CD14-positive monocyte (primary cell): Measurements from ENCODE around the gene RAB43. TPM values are rescaled to one million over a fixed set of nuclear protein-coding genes. Genes with fewer than 3 reads are reported as not detected.
A peak's percentile ranks its signal among the peaks of the same experiment; 100 is the strongest.

Source experiments
- DNase-seq, 3 donors: peaks; one replicate each; pipeline ENCODE4 v3.0.0-alpha.2; 2011 to 2022
- H2AFZ ChIP-seq: 2 replicates; pipeline ENCODE4 v1.6.0; 2012; ENCODE audit warnings: mild to moderate bottlenecking, low read depth, low read length, inconsistent platforms; ENCODE audit not compliant: insufficient read depth, poor library complexity, severe bottlenecking
- H3K27ac ChIP-seq, 2 donors: 1 replicate in 1 of 2; 2 replicates in 1 of 2; pipeline ENCODE4 v1.5.1; 2012 to 2013; ENCODE audit warnings: low read length in 2 of 2, control low read depth in 1 of 2, inconsistent platforms in 1 of 2, low read depth in 1 of 2, mild to moderate bottlenecking in 1 of 2
- H3K27me3 ChIP-seq, 2 donors: one replicate each; pipeline versions ENCODE4 v1.6.0 to v1.6.1; 2011 to 2013; ENCODE audit warnings: low read length in 2 of 2; ENCODE audit not compliant: control insufficient read depth in 2 of 2, insufficient read depth in 2 of 2
- H3K36me3 ChIP-seq, 2 donors: replicated peaks in 1 of 2; 1 replicate in 1 of 2; 2 replicates in 1 of 2; pipeline versions ENCODE4 v1.5.1 to v1.6.1; 2012 to 2013; ENCODE audit warnings: low read length in 2 of 2, control low read depth in 1 of 2, inconsistent platforms in 1 of 2, mild to moderate bottlenecking in 1 of 2; ENCODE audit not compliant: insufficient read depth in 2 of 2, control insufficient read depth in 1 of 2
- H3K4me1 ChIP-seq, 2 donors: 1 replicate in 1 of 2; 2 replicates in 1 of 2; pipeline versions ENCODE4 v1.5.1 to v1.6.1; 2012 to 2013; ENCODE audit warnings: low read length in 2 of 2, control low read depth in 1 of 2, inconsistent platforms in 1 of 2, mild to moderate bottlenecking in 1 of 2, moderate library complexity in 1 of 2; ENCODE audit not compliant: insufficient read depth in 2 of 2, control insufficient read depth in 1 of 2
- H3K4me2 ChIP-seq: replicated peaks from 2 replicates; pipeline ENCODE3; 2012; ENCODE audit warnings: low read length, moderate library complexity, mild to moderate bottlenecking; ENCODE audit not compliant: poor library complexity, severe bottlenecking; ENCODE audit errors: extremely low read depth
- H3K4me3 ChIP-seq, 3 experiments: fragments of 200-600 bp in 1 of 3; sonication (generic) in 1 of 3; replicated peaks in 1 of 3; 1 replicate in 2 of 3; 2 replicates in 1 of 3; pipeline ENCODE4 v1.5.1; 2011 to 2013; ENCODE audit warnings: low read length in 3 of 3, mild to moderate bottlenecking in 3 of 3, control low read depth in 2 of 3, low read depth in 2 of 3, inconsistent platforms in 1 of 3, moderate library complexity in 1 of 3
- H3K79me2 ChIP-seq: 2 replicates; pipeline ENCODE4 v1.6.0; 2012; ENCODE audit warnings: mild to moderate bottlenecking, control low read depth, inconsistent platforms, low read length, moderate library complexity; ENCODE audit not compliant: insufficient read depth
- H3K9ac ChIP-seq: 2 replicates; pipeline ENCODE4 v1.6.0; 2017; ENCODE audit warnings: low read length, mild to moderate bottlenecking; ENCODE audit not compliant: insufficient read depth, poor library complexity, severe bottlenecking
- H3K9me3 ChIP-seq, 2 donors: replicated peaks in 1 of 2; 1 replicate in 1 of 2; 2 replicates in 1 of 2; pipeline versions ENCODE4 v1.5.1 to v1.6.1; 2012 to 2013; ENCODE audit warnings: low read length in 2 of 2, control low read depth in 1 of 2; ENCODE audit not compliant: control insufficient read depth in 1 of 2, insufficient read depth in 1 of 2
- H4K20me1 ChIP-seq: 2 replicates; pipeline ENCODE4 v1.6.0; 2012; ENCODE audit warnings: mild to moderate bottlenecking, low read length, control low read depth, moderate library complexity; ENCODE audit not compliant: insufficient read depth
- H3K27ac Mint-ChIP-seq, 7 donors: one replicate each; pipeline ENCODE4 v1.8.0; 2020; ENCODE audit warnings: mild to moderate bottlenecking in 7 of 7, mixed read lengths in 7 of 7, moderate library complexity in 6 of 7, inconsistent platforms in 2 of 7
- H3K27me3 Mint-ChIP-seq, 3 donors: one replicate each; pipeline ENCODE4 v1.8.0; 2021 to 2022; ENCODE audit warnings: low read depth in 3 of 3, mild to moderate bottlenecking in 3 of 3, mixed read lengths in 3 of 3, moderate library complexity in 3 of 3, inconsistent platforms in 1 of 3
- H3K36me3 Mint-ChIP-seq, 2 donors: one replicate each; pipeline ENCODE4 v1.8.0; 2020; ENCODE audit warnings: mixed read lengths in 2 of 2, inconsistent platforms in 1 of 2, mild to moderate bottlenecking in 1 of 2
- H3K4me1 Mint-ChIP-seq: one replicate; pipeline ENCODE4 v1.8.0; 2020; ENCODE audit warnings: mild to moderate bottlenecking, mixed read lengths
- H3K4me3 Mint-ChIP-seq, 2 donors: one replicate each; pipeline ENCODE4 v1.8.0; 2020; ENCODE audit warnings: mild to moderate bottlenecking in 2 of 2, mixed read lengths in 2 of 2, moderate library complexity in 1 of 2
- H3K9me3 Mint-ChIP-seq, 7 donors: one replicate each; pipeline ENCODE4 v1.8.0; 2020 to 2022; ENCODE audit warnings: mixed read lengths in 7 of 7, mild to moderate bottlenecking in 6 of 7, moderate library complexity in 6 of 7, inconsistent platforms in 2 of 7
- CTCF ChIP-seq: fragments of 200-600 bp; IDR thresholded peaks from one replicate; pipeline ENCODE4 v1.8.0; 2022; ENCODE audit warnings: antibody characterized with exemption, mild to moderate bottlenecking
- WGBS: methylation state at CpG from one replicate; pipeline ENCODE4 v1.1.5; 2013; ENCODE audit warnings: missing lambda C conversion rate; ENCODE audit not compliant: insufficient coverage; 5-methylcytosine and 5-hydroxymethylcytosine counted together
- intact Hi-C, 2 donors: fragments of 100-400 bp; cut with micrococcal nuclease; formaldehyde crosslinking; loops; one replicate each; pipeline versions ENCODE4 v1.15.0 to v1.15.1; 2023
- polyA plus RNA-seq, 3 donors: library from polyadenylated mRNA; depleted of rRNA in 1 of 3; unstranded in 2 of 3; stranded (reverse) in 1 of 3; fragments of 300-500 nt in 2 of 3; fragments of >200 nt in 1 of 3; fragmentation: Illumina TruSeq in 2 of 3; gene quantifications; 1 replicate in 2 of 3; 2 replicates in 1 of 3; pipeline ENCODE4 v1.2.3, GENCODE V29; 2012 to 2021

The RAB43 gene
- polyA plus RNA-seq, 3 donors = 7.1 to 15.5 (median 8.5) TPM

- H4K20me1 ChIP-seq = peaks cover 97% of the 10 kb centered on the region
- H3K36me3 ChIP-seq = peaks cover 32 to 77% of the 10 kb centered on the region in 2 donors
- H3K9me3 Mint-ChIP-seq = no peaks in the 10 kb centered on the region
These were observed 17.0 kb downstream of the RAB43 start for GRCh38 chr3:129104498-129105079.

DNA sequence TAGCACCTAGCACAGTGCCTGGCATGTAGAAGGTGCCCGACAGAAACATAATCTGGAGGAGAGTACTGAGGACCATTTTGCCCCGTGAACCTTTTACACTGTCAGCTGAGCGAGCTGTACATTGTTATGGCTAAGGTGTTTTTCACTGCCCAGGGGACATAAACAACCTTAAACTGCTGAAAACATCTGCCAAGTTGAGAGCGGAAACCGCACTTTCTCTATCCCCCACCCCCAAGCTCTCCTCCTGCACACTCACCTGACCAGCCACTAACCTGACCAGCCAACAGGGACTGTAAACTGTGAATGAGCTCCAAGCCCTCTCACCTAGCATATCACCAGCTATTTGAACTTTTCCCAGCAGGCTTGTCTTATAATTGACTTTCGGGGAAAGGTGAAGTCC, 17.6 kb downstream of the RAB43 start:
- Histone ChIP-seq H3K4me1 (no peaks in the 10 kb centered on the region), H3K4me3 (no peak overlapping the region), H3K9ac (no peak overlapping the region), H3K9me3 (no peaks in the 10 kb centered on the region), H4K20me1 (peaks cover 97% of the 10 kb centered on the region), H3K27ac (no peak overlapping the region), H3K36me3 (peaks cover 31 to 77% of the 10 kb centered on the region in 2 donors), H3K27me3 (no peaks in the 10 kb centered on the region), H3K79me2 (peaks cover 52% of the 10 kb centered on the region), H2AFZ (no peak overlapping the region), H3K4me2 (no peak overlapping the region)
- Mint-ChIP-seq H3K27ac (no peak overlapping the region), H3K9me3 (peaks cover 0 to 4% (median 0%) of the 10 kb centered on the region in 7 donors), H3K4me1 (peaks cover 2% of the 10 kb centered on the region), H3K27me3 (peaks cover 0 to 2% (median 0%) of the 10 kb centered on the region in 3 donors), H3K36me3 (peaks cover 63 to 80% of the 10 kb centered on the region in 2 donors), H3K4me3 (no peak overlapping the region)
- DNase-seq = no peak
- 96% methylated on average over 4 of the region's 6 CpGs for WGBS
- intact Hi-C loops = no loop called here
- TF ChIP-seq CTCF = no peak

More at GRCh38 chr3:129104498-129105079, 17.0 kb downstream of the RAB43 start:
- no peaks in the 10 kb centered on the region for H3K4me1 ChIP-seq
- no peak overlapping the region for H2AFZ ChIP-seq
- no peak overlapping the region for H3K27ac ChIP-seq
- intact Hi-C loops = no loop called here
- no peak overlapping the region for H3K4me2 ChIP-seq
- 100% methylated on average over 3 of the region's 6 CpGs for WGBS
- H3K27ac Mint-ChIP-seq = peak overlapping the region in 1 of 7 donors; percentile 32
- H3K79me2 ChIP-seq = peaks cover 52% of the 10 kb centered on the region
- H3K4me3 ChIP-seq = no peak overlapping the region
- no peaks in the 10 kb centered on the region for H3K9me3 ChIP-seq
- no peak for TF ChIP-seq CTCF
- no peak overlapping the region for H3K9ac ChIP-seq
- H3K36me3 Mint-ChIP-seq = peaks cover 60 to 81% of the 10 kb centered on the region in 2 donors
- peaks cover 2% of the 10 kb centered on the region for H3K4me1 Mint-ChIP-seq
- no peak for DNase-seq
- peaks cover 0 to 2% (median 0%) of the 10 kb centered on the region in 3 donors for H3K27me3 Mint-ChIP-seq
- no peak overlapping the region for H3K4me3 Mint-ChIP-seq
- no peaks in the 10 kb centered on the region for H3K27me3 ChIP-seq
